GM18502 (cell line): ENCODE measurements around the gene KDM2B.
"Not testable (repeated sequence)": the region's sequence is repeated elsewhere in the genome, so short reads cannot be mapped to it uniquely, and the experiment has no call there.

ENCODE experiments used
- ATAC-seq: cut with Tn5 transposase; IDR thresholded peaks from one replicate; pipeline ENCODE4 v1.9.1; 2021; ENCODE audit warnings: mild to moderate bottlenecking; ENCODE audit not compliant: unreplicated experiment, poor library complexity

The KDM2B gene

GRCh38 chr12:121590476-121591143 is 9.8 kb upstream of the KDM2B start:
- ATAC-seq = peak; percentile 64

- ATAC-seq = not testable (repeated sequence)
Observed at GRCh38 chr12:121584885-121585284, 4.1 kb upstream of the KDM2B start.

GRCh38 chr12:121583334-121583661 is 2.5 kb upstream of the KDM2B start:
- not testable (repeated sequence) for ATAC-seq

GRCh38 chr12:121582583-121583333 is 1.9 kb upstream of the KDM2B start:
- ATAC-seq = no peak

GRCh38 chr12:121581686-121582429 is 1.0 kb upstream of the KDM2B start:
- no peak for ATAC-seq

GRCh38 chr12:121579981-121580868 is 598 bp downstream of the KDM2B start:
- no peak for ATAC-seq

GRCh38 chr12:121579190-121579791 is 1.5 kb downstream of the KDM2B start:
- ATAC-seq = no peak

- no peak for ATAC-seq
Observed at GRCh38 chr12:121578230-121579189, 2.3 kb downstream of the KDM2B start.

GRCh38 chr12:121577443-121578180 is 3.2 kb downstream of the KDM2B start:
- ATAC-seq = no peak

- ATAC-seq = no peak
Observed at GRCh38 chr12:121576851-121577391, 3.9 kb downstream of the KDM2B start.

GRCh38 chr12:121575952-121576625 is 4.7 kb downstream of the KDM2B start:
- ATAC-seq = no peak

GRCh38 chr12:121575051-121575450 is 5.8 kb downstream of the KDM2B start:
- ATAC-seq = no peak

- ATAC-seq = no peak
Observed at GRCh38 chr12:121574025-121574424, 6.8 kb downstream of the KDM2B start.

GRCh38 chr12:121571920-121572319 is 8.9 kb downstream of the KDM2B start:
- no peak for ATAC-seq

- no peak for ATAC-seq
Observed at GRCh38 chr12:121570467-121571283, 10.1 kb downstream of the KDM2B start.

GRCh38 chr12:121568971-121569751 is 11.7 kb downstream of the KDM2B start:
- ATAC-seq = no peak
